Adrenal gland (tissue), 12 donors: ENCODE results near the gene SALL3. TPM values are rescaled to one million over a fixed set of nuclear protein-coding genes. Genes with fewer than 3 reads are reported as not detected.

Experiments
- DNase-seq, 7 donors: peaks; one replicate each; pipeline ENCODE4 v3.0.0-alpha.2; 2019 to 2020
- H3K27ac ChIP-seq, 5 donors: fragments of 200-600 bp; sonication (generic) in 4 of 5; 1 replicate in 3 of 5; 2 replicates in 2 of 5; pipeline versions ENCODE4 v1.5.1 to v1.8.0; 2016 to 2020; ENCODE audit warnings: mild to moderate bottlenecking in 1 of 5
- H3K27me3 ChIP-seq: fragments of 200-600 bp; 2 replicates; pipeline ENCODE4 v1.8.0; 2021
- H3K36me3 ChIP-seq, 2 donors: fragments of 200-600 bp; replicated peaks in 1 of 2; 1 replicate in 1 of 2; 2 replicates in 1 of 2; pipeline versions ENCODE4 v1.5.1 to v1.8.0; 2018 to 2022
- H3K4me1 ChIP-seq, 2 donors: fragments of 200-600 bp; replicated peaks in 1 of 2; 1 replicate in 1 of 2; 2 replicates in 1 of 2; pipeline versions ENCODE4 v1.5.1 to v1.8.0; 2018 to 2021
- H3K4me3 ChIP-seq, 4 donors: fragments of 200-600 bp; sonication (generic) in 3 of 4; one replicate each; pipeline ENCODE4 v1.5.1; 2016 to 2018
- H3K9me3 ChIP-seq, 3 donors: fragments of 200-600 bp; sonication (generic) in 1 of 3; replicated peaks in 1 of 3; 1 replicate in 2 of 3; 2 replicates in 1 of 3; pipeline versions ENCODE4 v1.5.1 to v1.8.0; 2016 to 2021
- CTCF ChIP-seq, 6 experiments: fragments of 450-650 bp in 4 of 6; fragments of 200-600 bp in 2 of 6; sonication (generic) in 1 of 6; IDR thresholded peaks; 1 replicate in 5 of 6; 2 replicates in 1 of 6; pipeline versions ENCODE4 v1.5.1 to v1.8.0; 2016 to 2021; ENCODE audit warnings: antibody characterized with exemption in 6 of 6, mild to moderate bottlenecking in 2 of 6, moderate library complexity in 1 of 6
- POLR2A ChIP-seq, 2 donors: fragments of 450-650 bp; IDR thresholded peaks; one replicate each; pipeline ENCODE4 v1.6.1; 2017; ENCODE audit warnings: antibody characterized with exemption in 2 of 2, mild to moderate bottlenecking in 2 of 2, moderate library complexity in 1 of 2
- WGBS, 4 donors: extraction: QIAGEN DNeasy Blood & Tissue Kit in 2 of 4; methylation state at CpG; one replicate each; pipeline versions ENCODE4 v1.1.5 to v1.1.7; 2013 to 2017; 5-methylcytosine and 5-hydroxymethylcytosine counted together
- intact Hi-C, 2 donors: fragments of 100-400 bp; cut with DNase I; formaldehyde crosslinking; loops; one replicate each; pipeline versions ENCODE4 v1.14.1 to v1.15.0; 2022 to 2023
- polyA plus RNA-seq, 3 donors: library from polyadenylated mRNA; stranded (reverse); fragments of 200-250 nt in 2 of 3; fragments of 350-450 nt in 1 of 3; fragmentation: Illumina TruSeq in 1 of 3; extraction: RNeasy Lipid Tissue Mini Kit (QIAGEN cat#74804) in 1 of 3; gene quantifications; one replicate each; pipeline ENCODE4 v1.2.3, GENCODE V29; 2013 to 2014
- total RNA-seq, 9 donors: library from RNA; depleted of rRNA in 4 of 9; stranded (reverse); fragments of >200 nt in 4 of 9; fragments of 120-200 nt in 1 of 9; fragmentation: NEBNext Ultra II Directional in 1 of 9; extraction: Animal tissue kit (Norgen Biotek cat#: 25700) in 1 of 9; gene quantifications; one replicate each; pipeline versions ENCODE4 v1.1.0 to v1.2.4, GENCODE V29; 2013 to 2023
- donor health status: healthy with polysubstance abuse.
- donor health status: Bipolar disorder and iron deficiency.
- donor health status: DM: yes; HTN: yes; CAD: no.
- donor health status: DM: no; HTN: no; CAD: no.
- donor health status: DM: no; HTN: no; CAD: no.
- donor health status: DM: yes; HTN: yes; CAD: no.

SALL3 gene
- total and polyA plus RNA-seq, 12 donors, result 0.11 TPM; not detected in 11

- H3K9me3 ChIP-seq, result no peaks in the 10 kb centered on the region
- no peak for DNase-seq
- WGBS, 4 donors, result 77 to 87% (median 83%) methylated on average over 13 of the region's 13 CpGs
- TF ChIP-seq POLR2A (IDR thresholded peaks at IDR 0.05) (no peak), CTCF (IDR thresholded peaks at IDR 0.05) (no peak)
- H3K27me3 ChIP-seq, result peaks cover 21% of the 10 kb centered on the region
- no peak overlapping the region for H3K4me3 ChIP-seq
- H3K27ac ChIP-seq, result no peak overlapping the region
- intact Hi-C loops, result no loop called here
- no peaks in the 10 kb centered on the region for H3K36me3 ChIP-seq
- H3K4me1 ChIP-seq, result no peaks in the 10 kb centered on the region
These were observed 11.8 kb downstream of the SALL3 start for GRCh38 chr18:78991446-78991845.

GRCh38 chr18:78992041-78993011 lies 12.7 kb downstream of the SALL3 start:
- Histone ChIP-seq H3K4me3 (no peak overlapping the region), H3K27ac (no peak overlapping the region), H3K9me3 (no peaks in the 10 kb centered on the region), H3K4me1 (no peaks in the 10 kb centered on the region), H3K36me3 (no peaks in the 10 kb centered on the region), H3K27me3 (peaks cover 12% of the 10 kb centered on the region)
- WGBS, 4 donors, result 91 to 94% (median 93%) methylated on average over 42 to 129 of the region's 129 CpGs
- intact Hi-C loops, result no loop called here
- TF ChIP-seq CTCF (IDR thresholded peaks at IDR 0.05) (no peak), POLR2A (IDR thresholded peaks at IDR 0.05) (no peak)
- no peak for DNase-seq

- no peaks in the 10 kb centered on the region for H3K9me3 ChIP-seq
- H3K4me1 ChIP-seq, result no peaks in the 10 kb centered on the region
- peaks cover 3% of the 10 kb centered on the region for H3K27me3 ChIP-seq
- TF ChIP-seq POLR2A (IDR thresholded peaks at IDR 0.05) (no peak), CTCF (IDR thresholded peaks at IDR 0.05) (no peak)
- no peak overlapping the region for H3K4me3 ChIP-seq
- no peak overlapping the region for H3K27ac ChIP-seq
- H3K36me3 ChIP-seq, result no peaks in the 10 kb centered on the region
- no peak for DNase-seq
- 96 to 97% (median 96%) methylated on average over 77 to 90 of the region's 90 CpGs for WGBS, 4 donors
- intact Hi-C loops, result no loop called here
These were observed 13.7 kb downstream of the SALL3 start for GRCh38 chr18:78993014-78993926.

- Histone ChIP-seq H3K27me3 (no peaks in the 10 kb centered on the region), H3K36me3 (no peaks in the 10 kb centered on the region), H3K27ac (no peak overlapping the region), H3K9me3 (no peaks in the 10 kb centered on the region), H3K4me1 (no peaks in the 10 kb centered on the region), H3K4me3 (no peak overlapping the region)
- 92 to 97% (median 94%) methylated on average over 27 to 37 of the region's 37 CpGs for WGBS, 4 donors
- no peak for DNase-seq
- intact Hi-C loops, result no loop called here
- TF ChIP-seq POLR2A (IDR thresholded peaks at IDR 0.05), result no peak
- no peak for TF ChIP-seq CTCF (IDR thresholded peaks at IDR 0.05)
These were observed 14.4 kb downstream of the SALL3 start for GRCh38 chr18:78994000-78994399.
